NB4 (cell line): ENCODE results near the gene CNTFR.

Experiments used
- DNase-seq: peaks from one replicate; pipeline ENCODE4 v3.0.0; 2010; ENCODE audit warnings: low read depth
- H3K4me3 ChIP-seq: one replicate; pipeline ENCODE4 v1.5.1; 2011; ENCODE audit warnings: mild to moderate bottlenecking, low read depth, low read length, moderate library complexity
- MAX ChIP-seq: IDR thresholded peaks from 2 replicates; pipeline ENCODE4 v1.6.1; 2011; ENCODE audit warnings: low read depth, low read length
- MYC ChIP-seq: IDR thresholded peaks from 2 replicates; pipeline ENCODE4 v1.6.1; 2011; ENCODE audit warnings: low read depth, low read length
- POLR2A ChIP-seq: IDR thresholded peaks from 2 replicates; pipeline ENCODE4 v1.6.1; 2011; ENCODE audit warnings: mild to moderate bottlenecking; ENCODE audit not compliant: insufficient read length; ENCODE audit errors: extremely low read depth
- TF ChIP-seq, protein P1 (sequence below): IDR thresholded peaks from one replicate; pipeline ENCODE4 v1.5.1; 2012; ENCODE audit warnings: low read depth, low read length

Gene CNTFR

DNA sequence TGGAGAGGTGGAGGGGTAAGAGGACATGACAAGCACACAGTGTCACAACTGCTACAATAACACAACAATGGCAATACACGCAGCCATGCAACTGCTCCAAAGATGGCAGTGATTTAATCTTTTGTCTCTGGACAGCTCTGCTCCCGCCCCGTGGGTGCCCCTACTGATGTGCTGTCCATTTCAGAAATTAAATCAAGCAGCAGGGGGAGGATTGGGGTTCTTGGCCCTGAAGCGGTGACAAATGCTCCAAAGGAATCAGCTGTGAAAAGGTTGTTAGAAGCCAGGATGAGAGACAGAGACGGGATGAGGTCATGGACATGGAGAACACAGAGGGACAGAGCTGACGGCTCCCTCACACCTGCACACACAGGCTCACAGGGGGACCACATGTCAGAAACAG, 22.6 kb downstream of the CNTFR start:
- no peak for DNase-seq
- H3K4me3 ChIP-seq: no peak overlapping the region
- TF ChIP-seq MAX (no peak), POLR2A (no peak), MYC (no peak)
- TF ChIP-seq, protein P1, sequence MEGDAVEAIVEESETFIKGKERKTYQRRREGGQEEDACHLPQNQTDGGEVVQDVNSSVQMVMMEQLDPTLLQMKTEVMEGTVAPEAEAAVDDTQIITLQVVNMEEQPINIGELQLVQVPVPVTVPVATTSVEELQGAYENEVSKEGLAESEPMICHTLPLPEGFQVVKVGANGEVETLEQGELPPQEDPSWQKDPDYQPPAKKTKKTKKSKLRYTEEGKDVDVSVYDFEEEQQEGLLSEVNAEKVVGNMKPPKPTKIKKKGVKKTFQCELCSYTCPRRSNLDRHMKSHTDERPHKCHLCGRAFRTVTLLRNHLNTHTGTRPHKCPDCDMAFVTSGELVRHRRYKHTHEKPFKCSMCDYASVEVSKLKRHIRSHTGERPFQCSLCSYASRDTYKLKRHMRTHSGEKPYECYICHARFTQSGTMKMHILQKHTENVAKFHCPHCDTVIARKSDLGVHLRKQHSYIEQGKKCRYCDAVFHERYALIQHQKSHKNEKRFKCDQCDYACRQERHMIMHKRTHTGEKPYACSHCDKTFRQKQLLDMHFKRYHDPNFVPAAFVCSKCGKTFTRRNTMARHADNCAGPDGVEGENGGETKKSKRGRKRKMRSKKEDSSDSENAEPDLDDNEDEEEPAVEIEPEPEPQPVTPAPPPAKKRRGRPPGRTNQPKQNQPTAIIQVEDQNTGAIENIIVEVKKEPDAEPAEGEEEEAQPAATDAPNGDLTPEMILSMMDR: no peak

DNA sequence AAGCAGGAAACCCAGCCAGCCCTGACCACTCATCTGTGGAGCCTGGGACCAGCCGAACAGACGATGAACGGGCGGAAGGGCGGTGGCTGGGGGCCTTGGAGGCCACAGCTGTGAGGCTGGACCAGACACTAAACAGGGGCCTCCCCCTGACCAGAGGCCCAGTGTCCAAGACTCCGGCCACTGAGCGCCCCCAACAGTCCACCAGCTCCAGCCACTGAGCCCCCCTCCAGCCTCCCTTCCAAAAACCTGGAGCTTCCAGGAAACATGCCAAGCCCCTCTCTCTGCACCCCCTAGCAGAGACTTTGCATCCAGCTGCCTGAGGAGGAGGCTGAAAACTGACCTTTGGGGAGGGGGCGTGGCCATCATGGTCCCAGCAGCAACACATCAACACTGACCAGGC, 23.2 kb downstream of the CNTFR start:
- no peak overlapping the region for H3K4me3 ChIP-seq
- no peak for DNase-seq
- TF ChIP-seq MAX: no peak
- no peak for TF ChIP-seq POLR2A
- no peak for TF ChIP-seq MYC
- TF ChIP-seq, protein P1: no peak

DNA sequence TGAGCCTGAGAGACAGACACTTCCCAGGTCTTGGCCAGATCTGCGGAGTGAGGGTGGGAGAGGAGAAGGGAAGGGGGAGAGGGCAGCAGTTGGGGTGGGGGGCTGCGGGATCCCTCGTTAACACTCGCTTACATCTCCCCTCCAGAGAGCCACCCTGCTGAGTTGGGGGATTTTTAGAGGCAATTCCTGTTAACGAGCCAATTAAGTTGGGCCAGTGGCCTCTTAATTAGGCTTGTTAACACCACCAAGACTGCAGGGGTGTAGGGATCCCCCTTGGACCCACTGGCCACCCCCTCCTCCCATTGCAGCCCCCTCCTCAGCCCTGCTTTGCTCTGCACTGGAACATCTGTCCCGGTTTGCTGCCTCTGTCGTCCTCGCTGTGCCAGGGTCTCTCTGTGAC, 23.7 kb downstream of the CNTFR start:
- H3K4me3 ChIP-seq: no peak overlapping the region
- DNase-seq: no peak
- TF ChIP-seq POLR2A: no peak
- TF ChIP-seq, protein P1: no peak
- TF ChIP-seq MAX: no peak
- TF ChIP-seq MYC: no peak

DNA sequence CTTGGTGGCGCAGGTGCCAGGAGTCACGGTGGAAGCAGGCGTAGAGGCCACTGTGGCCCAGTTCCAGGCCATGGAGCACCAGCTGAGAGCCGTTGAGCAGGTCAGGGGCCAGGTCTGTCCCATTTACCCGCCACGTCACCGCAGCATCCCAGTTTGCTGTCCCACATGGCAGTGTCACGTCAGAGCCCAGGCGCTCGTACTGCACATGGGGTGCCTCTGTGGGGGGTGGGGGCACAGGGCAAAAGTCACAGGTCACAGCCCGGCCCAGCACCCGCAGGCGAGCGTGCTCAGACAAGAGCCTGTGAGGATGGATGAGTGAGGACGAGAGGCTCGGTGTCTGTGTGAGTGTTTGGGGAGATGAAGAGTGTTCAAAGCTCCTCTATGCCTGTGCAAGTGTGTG, 24.9 kb downstream of the CNTFR start:
- DNase-seq: no peak
- TF ChIP-seq POLR2A (no peak), MYC (no peak), MAX (no peak)
- TF ChIP-seq, protein P1: no peak
- H3K4me3 ChIP-seq: no peak overlapping the region

DNA sequence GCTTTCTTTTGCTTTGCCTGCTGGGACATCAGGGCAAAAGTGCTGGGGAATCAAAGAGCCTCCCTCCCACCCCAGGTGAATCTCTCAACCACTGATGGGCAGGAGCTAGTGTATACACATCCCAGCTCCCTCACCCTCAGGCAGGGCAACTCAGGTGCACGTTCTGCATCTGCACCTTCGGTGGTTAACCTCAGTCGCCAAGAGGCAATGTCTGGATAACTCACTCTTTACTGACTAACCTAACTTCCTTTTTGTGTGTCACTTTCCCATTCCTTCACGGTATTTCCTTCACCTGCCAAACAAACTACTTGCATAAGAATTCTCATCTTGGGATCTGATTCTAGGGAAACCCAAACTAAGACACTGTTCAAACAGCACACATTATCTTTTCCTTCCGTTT, 26.3 kb downstream of the CNTFR start:
- TF ChIP-seq POLR2A: no peak
- TF ChIP-seq, protein P1: no peak
- TF ChIP-seq MYC: no peak
- no peak for TF ChIP-seq MAX
- no peak overlapping the region for H3K4me3 ChIP-seq
- no peak for DNase-seq

DNA sequence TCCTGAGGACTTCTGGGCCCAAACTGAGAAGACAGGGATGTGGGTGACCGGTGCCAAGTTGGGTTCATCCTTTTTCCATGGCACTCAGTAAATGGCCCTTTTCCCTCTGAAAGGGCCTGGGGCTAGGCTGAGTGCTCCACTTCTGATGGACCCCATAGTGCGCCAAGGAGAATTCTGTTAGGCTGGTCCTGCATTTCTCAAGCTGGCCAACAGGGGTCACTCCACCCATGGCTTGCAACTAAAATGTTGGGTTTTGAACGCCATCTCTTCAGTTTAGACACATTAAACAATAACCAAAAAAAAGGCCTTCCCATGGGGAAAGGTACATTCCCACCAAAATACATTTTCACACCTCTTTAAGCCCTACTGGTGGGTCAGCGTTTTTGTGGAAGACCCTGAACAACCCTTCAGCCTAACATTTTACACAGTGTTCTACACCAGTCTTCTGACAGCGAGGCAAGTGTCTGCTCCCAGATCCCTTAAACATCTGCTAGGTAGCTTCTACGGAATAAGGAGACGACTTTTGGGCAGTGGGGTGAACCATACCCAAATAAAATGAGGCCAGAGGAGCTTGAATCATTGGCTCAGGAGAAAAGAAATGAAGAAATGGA, 27.3 kb downstream of the CNTFR start:
- peak; percentile 62 for DNase-seq
- H3K4me3 ChIP-seq: no peak overlapping the region
- TF ChIP-seq, protein P1: peak; percentile 99
- TF ChIP-seq POLR2A: no peak
